Stimulated activated CD4-positive, alpha-beta T cell treated with anti-CD3 and anti-CD28 coated beads, Interleukin-12 subunit alpha, Interleukin-12 subunit beta, amount 100 ng/mL, for 24 hours (primary cell): ENCODE results near the gene APCDD1L.

Experiments used
- DNase-seq, 2 experiments: peaks; one replicate each; pipeline ENCODE4 v3.0.0-alpha.2; 2020; ENCODE audit warnings: low read depth in 2 of 2

The APCDD1L gene

GRCh38 chr20:58515233-58516212 lies at the start of gene APCDD1L:
APCDD1L (minus strand) TSS chr20:58515399; CDS start chr20:58514707, 692 bp downstream.
- no peak for DNase-seq

DNA sequence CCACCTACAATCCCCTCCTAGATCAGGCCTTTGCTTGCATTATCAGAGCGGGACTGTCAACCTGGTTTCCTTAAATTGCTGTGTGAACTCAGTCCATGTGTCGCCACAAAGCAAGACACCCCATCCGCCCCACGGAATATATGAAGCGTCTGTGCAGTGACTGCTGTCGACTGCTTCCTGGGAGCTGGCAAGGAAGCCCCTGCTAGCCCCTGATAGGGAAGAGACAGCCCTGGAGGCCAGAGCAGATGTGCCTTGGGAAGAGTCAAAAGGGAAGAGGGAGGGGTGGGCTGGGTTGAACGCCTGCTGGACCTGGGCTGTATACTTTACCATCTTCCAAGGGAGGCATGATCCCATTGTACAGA lies 44.1 kb upstream of the APCDD1L start:
- no peak for DNase-seq

GRCh38 chr20:58558486-58559367 lies 43.5 kb upstream of the APCDD1L start:
- DNase-seq: no peak

DNA sequence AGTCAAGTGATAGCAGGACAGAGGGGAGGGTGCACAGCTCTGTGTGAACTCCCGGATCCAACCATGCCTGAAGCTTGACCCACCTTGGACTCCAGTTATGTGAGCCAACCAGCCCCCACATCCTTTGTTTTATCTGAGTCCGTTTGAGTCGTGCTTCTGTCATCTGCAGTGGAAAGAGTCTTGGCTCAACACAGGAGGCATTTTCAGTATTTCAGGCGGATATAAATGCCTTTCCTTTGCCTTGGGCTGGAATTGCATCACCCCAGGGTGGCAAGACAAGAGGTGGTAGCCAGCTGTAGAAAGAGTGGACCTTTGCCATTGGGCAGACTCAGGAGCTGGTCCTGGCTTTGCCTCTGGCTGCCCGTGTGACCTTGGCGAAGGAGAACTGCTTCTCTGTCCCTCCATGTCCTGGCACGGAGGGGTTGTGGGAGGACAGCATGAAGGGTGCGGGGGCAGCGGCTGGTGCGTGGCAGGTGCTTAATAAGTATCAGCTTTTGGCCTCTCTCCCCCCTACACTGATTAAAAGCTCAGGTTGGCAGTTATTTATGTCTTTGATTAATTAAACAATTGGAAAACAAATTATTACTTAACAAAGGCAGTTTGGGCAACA lies 42.6 kb upstream of the APCDD1L start:
- DNase-seq: no peak

GRCh38 chr20:58556961-58557360 lies 41.8 kb upstream of the APCDD1L start:
- no peak for DNase-seq

GRCh38 chr20:58555078-58555765 lies 40.0 kb upstream of the APCDD1L start:
- no peak for DNase-seq

- no peak for DNase-seq
Observed at GRCh38 chr20:58554541-58554940, 39.3 kb upstream of the APCDD1L start.

DNA sequence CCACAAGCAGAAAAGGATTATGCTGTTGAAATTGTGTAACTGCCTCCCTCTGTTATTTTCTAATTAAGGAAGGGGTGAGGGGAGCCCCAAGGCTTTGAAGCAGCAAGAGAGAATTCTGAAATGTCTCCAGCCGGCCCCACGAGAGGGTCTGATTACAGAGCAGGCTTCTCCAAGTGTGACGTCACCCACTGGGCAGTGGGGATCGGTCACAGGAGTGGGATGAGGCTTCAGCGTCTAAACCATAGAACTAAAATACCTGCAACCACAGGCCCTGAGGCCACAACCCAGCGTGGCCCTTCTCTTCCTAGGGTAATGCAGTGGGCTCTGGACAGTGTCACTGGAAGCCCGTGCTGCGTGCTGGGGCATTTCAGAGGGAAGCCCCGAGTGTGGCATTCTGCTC lies 38.6 kb upstream of the APCDD1L start:
- DNase-seq: no peak

GRCh38 chr20:58553166-58553696 lies 38.0 kb upstream of the APCDD1L start:
- no peak for DNase-seq

DNA sequence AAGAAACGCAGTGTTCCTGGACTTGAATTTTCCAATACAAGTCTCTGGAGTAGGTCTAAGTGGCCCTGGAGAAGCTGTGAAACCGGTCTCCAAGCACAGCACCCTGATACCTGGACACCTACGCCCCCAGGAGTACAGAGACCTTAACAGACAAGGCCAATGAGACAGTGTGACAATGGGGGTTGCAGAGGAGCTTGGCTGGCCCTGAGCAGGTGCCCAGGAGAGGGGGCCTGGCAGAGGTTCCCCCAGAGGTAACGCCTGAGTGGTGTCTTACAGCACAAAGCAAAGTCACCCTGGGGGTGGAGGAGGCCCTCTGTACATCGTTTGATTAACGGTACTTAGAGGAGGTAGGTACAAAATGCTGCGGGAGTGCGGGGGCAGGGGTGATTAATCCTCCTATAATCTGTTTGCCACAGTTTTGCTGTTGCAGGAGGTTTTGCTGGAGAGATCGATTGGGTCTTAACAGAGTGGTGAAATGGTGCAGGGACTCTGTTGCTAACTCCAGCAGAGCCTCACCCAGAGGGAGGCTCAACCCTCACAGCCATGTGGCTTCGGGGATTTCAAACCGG lies 37.3 kb upstream of the APCDD1L start:
- no peak for DNase-seq

GRCh38 chr20:58551631-58552030 lies 36.4 kb upstream of the APCDD1L start:
- DNase-seq: no peak

DNA sequence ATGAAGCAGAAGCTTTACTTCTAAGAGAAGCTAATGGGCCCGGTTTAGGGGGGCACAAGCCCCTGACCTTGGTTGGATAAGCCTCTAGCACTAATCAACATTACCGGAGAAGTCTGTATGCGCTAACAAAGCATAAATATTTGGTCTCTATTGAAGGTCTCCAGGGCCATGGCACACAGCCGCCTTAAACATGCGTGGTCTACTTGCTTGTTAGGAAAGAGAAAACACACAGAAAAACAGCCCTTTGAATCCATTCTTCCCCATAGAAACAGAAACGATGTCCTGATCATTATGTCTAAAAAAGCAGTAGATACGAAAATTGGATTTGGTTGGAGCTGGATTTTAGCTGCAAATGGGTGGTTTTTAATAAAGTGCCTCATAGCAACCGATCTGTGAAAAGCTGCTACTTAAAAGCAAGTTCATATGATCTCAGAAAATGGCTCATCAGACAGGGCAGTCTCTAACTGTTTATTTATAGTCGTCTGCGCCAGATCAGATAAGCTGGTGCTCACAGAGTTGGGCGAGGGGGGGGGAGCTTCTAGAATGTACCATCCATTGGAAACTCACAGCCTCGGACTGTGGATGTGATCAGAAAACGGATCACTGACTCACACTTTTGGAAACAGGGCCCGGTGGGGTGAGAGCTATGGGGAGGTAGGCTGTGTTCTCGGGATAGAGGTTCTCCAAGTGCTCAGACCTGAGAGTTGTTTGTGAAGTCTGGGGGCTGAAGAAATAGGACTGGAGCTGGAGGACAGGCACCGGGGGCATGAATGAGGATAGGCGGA lies 35.3 kb upstream of the APCDD1L start:
- no peak for DNase-seq

DNA sequence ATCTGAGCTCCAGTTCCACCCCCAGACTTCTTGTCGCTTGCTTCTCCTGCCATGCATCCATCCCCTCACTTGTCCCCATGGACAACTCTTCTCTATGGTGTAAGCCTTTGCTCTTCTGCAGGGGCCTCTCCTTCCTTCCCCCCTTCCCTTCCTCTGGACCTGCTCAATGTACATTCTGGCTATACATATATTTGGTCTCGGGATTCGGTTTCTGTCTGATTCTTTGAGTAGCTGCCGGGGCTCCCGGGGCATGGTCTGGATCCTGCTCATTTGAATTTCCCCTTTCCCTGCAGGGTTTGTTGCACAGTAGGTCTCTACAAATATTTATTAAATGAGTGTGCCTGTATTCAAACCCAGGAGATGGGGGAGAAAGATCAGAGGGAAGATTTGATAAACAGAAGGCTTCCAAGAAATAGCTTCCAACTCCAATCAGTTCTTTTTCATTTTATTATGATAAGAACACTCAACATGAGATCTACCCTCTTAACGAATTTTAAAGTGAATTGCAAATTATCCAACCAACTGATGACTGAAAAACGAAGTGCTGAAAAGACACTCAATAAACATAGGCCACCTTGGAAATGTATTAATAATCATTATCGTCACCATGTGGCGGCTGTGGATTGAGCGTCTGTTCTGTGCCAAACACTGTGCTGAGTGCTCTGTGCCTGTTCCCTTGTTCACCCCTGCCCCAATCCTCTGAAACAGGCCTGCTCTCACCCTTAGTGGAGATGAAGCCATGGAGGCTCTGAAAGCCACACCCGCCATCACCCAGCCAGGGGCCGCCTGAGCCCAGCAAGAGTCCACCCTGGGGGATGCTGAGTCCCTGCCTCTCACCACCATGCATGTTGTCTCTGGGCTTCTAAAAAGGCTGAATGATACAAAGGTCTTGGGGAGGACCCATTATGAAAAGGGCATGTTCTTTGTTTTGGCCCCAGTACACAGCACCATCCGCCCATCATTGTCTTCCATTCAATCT lies 34.3 kb upstream of the APCDD1L start:
- DNase-seq: no peak

- no peak for DNase-seq
Observed at GRCh38 chr20:58547623-58548475, 32.6 kb upstream of the APCDD1L start.

DNA sequence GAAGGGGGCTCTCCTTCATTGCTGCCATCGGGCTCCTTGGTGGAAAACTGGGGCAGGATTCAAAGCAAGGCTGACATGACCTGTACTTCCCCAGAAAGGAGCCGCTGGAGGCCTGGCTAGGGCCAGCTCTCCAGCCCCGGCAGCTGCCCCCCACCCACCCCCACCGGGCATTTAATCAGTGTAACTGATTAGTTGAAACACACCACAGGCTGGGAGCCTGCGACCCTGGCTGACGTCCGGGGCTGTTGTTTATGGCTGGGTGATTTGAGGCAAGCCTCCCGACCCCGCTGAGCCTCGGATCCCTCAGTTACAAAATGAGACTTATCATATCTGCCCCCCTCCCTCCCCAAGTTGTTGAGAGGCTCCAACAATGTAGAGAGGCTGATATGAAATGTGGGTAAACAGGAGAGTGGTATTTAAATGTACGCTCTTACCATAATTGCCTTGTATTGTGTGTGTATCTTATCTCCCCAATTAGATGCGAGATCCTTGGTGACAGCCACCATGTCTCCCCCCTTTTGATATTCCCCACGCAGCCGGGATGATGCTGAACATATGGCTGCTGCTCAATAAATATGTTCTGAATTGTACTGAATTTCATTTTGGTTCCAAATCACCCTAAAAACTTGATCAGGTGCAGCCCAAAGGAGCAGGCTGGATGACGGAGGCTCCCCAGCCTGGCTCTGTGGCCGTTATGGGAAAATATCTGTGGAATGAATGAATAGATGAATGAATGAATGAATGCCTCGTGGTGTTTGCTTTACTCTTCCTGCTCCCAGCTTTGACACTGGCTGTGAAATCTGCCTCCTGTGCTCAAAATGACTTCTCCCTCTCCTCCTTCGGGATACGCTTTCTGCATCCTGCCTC lies 31.8 kb upstream of the APCDD1L start:
- DNase-seq: no peak

- DNase-seq: no peak
Observed at GRCh38 chr20:58546416-58546711, 31.2 kb upstream of the APCDD1L start.
